Osteoblast (primary cell): ENCODE data around the gene CMSS1. TPM values are rescaled to one million over a fixed set of nuclear protein-coding genes. Genes with fewer than 3 reads are reported as not detected.

Source experiments
- DNase-seq: peaks from one replicate; pipeline ENCODE4 v3.0.0; 2011; ENCODE audit warnings: low spot score, mixed read lengths; ENCODE audit not compliant: insufficient read length; ENCODE audit errors: missing footprints
- H2AFZ ChIP-seq: 2 replicates; pipeline ENCODE4 v1.6.0; 2011; ENCODE audit warnings: mild to moderate bottlenecking, low read length
- H3K27ac ChIP-seq: 2 replicates; pipeline ENCODE4 v1.5.1; 2011; ENCODE audit warnings: mild to moderate bottlenecking, low read depth, low read length, moderate library complexity
- H3K27me3 ChIP-seq: 2 replicates; pipeline ENCODE4 v1.6.0; 2012; ENCODE audit warnings: mild to moderate bottlenecking, control low read depth, inconsistent platforms, low read length, moderate library complexity; ENCODE audit not compliant: insufficient read depth
- H3K36me3 ChIP-seq: 2 replicates; pipeline ENCODE4 v1.5.1; 2011; ENCODE audit warnings: mild to moderate bottlenecking, low read length, control low read depth, moderate library complexity; ENCODE audit not compliant: insufficient read depth
- H3K4me1 ChIP-seq: 2 replicates; pipeline ENCODE4 v1.5.1; 2011; ENCODE audit warnings: mild to moderate bottlenecking, low read length, control low read depth, moderate library complexity; ENCODE audit not compliant: insufficient read depth
- H3K4me2 ChIP-seq: 2 replicates; pipeline ENCODE4 v1.6.0; 2011; ENCODE audit warnings: mild to moderate bottlenecking, low read length; ENCODE audit not compliant: insufficient read depth
- H3K4me3 ChIP-seq: fragments of 200-600 bp; sonication (generic); 3 replicates; pipeline ENCODE4 v1.5.1; 2012; ENCODE audit warnings: mild to moderate bottlenecking, low read length, inconsistent platforms; ENCODE audit not compliant: insufficient read depth
- H3K79me2 ChIP-seq: 2 replicates; pipeline ENCODE4 v1.6.0; 2012; ENCODE audit warnings: mild to moderate bottlenecking, low read length, control low read depth, inconsistent platforms; ENCODE audit not compliant: insufficient read depth
- H3K9me3 ChIP-seq: 2 replicates; pipeline ENCODE4 v1.5.1; 2011; ENCODE audit warnings: low read depth, low read length, control low read depth
- H4K20me1 ChIP-seq: 2 replicates; pipeline ENCODE4 v1.6.0; 2012; ENCODE audit warnings: mild to moderate bottlenecking, low read length, control low read depth; ENCODE audit not compliant: insufficient read depth
- total RNA-seq: library from RNA; depleted of rRNA; stranded (reverse); fragments of >200 nt; gene quantifications from 2 replicates; pipeline ENCODE4 v1.2.3, GENCODE V29; 2012
- TF ChIP-seq, protein P1 (sequence below): IDR thresholded peaks from 2 replicates; pipeline ENCODE4 v1.5.1; 2011; ENCODE audit warnings: mild to moderate bottlenecking, low read depth, low read length, moderate library complexity; ENCODE audit errors: extremely low read depth

CMSS1 gene
- total RNA-seq, 1 donor = 15.9 TPM

DNA sequence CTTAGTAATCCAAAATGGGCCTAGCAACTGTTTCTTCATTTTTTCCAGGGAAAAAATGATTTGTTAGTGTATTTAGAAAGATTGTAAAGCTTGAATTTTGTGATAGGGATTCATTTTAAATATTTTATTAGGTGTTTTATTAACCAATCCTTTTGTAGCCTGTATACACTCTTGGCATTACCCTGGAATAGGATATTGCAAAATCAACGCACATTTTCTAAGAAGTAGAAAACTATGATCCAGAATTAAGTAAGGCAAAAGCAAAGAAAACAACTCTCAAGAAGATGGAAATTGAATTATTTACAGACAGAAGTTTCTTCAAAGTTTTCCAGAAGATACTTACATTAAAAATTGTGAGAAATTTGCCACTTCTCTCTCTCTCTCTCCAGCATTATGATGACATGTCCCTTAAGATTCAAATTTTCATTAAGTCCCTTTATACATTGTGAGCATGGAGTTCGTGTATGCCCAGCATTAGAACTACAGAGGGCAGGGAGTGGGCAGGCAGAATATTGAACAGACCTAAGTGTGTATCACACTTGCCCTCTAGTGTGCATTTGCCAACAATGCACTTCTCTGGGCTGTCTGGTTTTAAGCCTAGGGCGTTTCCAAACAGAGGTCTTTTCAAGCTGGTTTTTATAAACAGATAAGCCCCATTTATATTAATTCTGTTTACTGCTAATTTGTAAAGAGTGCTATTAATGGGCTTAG is 28.5 kb upstream of the CMSS1 start:
- Histone ChIP-seq H3K4me1 (peaks cover 11% of the 10 kb centered on the region), H3K36me3 (peaks cover 48% of the 10 kb centered on the region), H4K20me1 (no peaks in the 10 kb centered on the region), H3K27ac (peak overlapping the region; percentile 32), H3K9me3 (no peaks in the 10 kb centered on the region), H3K27me3 (no peaks in the 10 kb centered on the region), H3K4me3 (no peak overlapping the region), H2AFZ (no peak overlapping the region), H3K4me2 (no peak overlapping the region), H3K79me2 (no peaks in the 10 kb centered on the region)
- peak; percentile 59 for DNase-seq
- TF ChIP-seq, protein P1, sequence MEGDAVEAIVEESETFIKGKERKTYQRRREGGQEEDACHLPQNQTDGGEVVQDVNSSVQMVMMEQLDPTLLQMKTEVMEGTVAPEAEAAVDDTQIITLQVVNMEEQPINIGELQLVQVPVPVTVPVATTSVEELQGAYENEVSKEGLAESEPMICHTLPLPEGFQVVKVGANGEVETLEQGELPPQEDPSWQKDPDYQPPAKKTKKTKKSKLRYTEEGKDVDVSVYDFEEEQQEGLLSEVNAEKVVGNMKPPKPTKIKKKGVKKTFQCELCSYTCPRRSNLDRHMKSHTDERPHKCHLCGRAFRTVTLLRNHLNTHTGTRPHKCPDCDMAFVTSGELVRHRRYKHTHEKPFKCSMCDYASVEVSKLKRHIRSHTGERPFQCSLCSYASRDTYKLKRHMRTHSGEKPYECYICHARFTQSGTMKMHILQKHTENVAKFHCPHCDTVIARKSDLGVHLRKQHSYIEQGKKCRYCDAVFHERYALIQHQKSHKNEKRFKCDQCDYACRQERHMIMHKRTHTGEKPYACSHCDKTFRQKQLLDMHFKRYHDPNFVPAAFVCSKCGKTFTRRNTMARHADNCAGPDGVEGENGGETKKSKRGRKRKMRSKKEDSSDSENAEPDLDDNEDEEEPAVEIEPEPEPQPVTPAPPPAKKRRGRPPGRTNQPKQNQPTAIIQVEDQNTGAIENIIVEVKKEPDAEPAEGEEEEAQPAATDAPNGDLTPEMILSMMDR = peak; percentile 72

DNA sequence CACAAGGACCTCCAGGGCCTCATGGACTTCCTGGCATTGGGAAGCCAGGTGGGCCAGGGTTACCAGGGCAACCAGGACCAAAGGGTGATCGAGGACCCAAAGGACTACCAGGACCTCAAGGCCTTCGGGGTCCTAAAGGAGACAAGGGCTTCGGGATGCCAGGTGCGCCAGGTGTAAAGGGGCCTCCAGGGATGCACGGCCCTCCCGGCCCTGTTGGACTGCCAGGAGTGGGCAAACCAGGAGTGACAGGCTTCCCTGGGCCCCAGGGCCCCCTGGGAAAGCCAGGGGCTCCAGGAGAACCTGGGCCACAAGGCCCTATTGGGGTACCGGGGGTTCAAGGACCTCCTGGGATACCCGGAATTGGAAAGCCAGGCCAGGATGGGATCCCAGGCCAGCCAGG is 23.2 kb upstream of the CMSS1 start:
- no peak overlapping the region for H3K4me2 ChIP-seq
- H3K27ac ChIP-seq = no peak overlapping the region
- H3K27me3 ChIP-seq = no peaks in the 10 kb centered on the region
- no peak overlapping the region for H2AFZ ChIP-seq
- no peak overlapping the region for H3K4me3 ChIP-seq
- peaks cover 4% of the 10 kb centered on the region for H4K20me1 ChIP-seq
- H3K36me3 ChIP-seq = peaks cover 73% of the 10 kb centered on the region
- no peaks in the 10 kb centered on the region for H3K4me1 ChIP-seq
- TF ChIP-seq, protein P1 = no peak
- H3K79me2 ChIP-seq = no peaks in the 10 kb centered on the region
- no peaks in the 10 kb centered on the region for H3K9me3 ChIP-seq
- DNase-seq = no peak

DNA sequence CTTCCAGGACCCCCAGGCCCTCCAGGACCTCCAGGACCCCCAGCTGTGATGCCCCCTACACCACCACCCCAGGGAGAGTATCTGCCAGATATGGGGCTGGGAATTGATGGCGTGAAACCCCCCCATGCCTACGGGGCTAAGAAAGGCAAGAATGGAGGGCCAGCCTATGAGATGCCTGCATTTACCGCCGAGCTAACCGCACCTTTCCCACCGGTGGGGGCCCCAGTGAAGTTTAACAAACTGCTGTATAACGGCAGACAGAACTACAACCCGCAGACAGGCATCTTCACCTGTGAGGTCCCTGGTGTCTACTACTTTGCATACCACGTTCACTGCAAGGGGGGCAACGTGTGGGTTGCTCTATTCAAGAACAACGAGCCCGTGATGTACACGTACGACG is 22.1 kb upstream of the CMSS1 start:
- H3K79me2 ChIP-seq = no peaks in the 10 kb centered on the region
- no peak overlapping the region for H3K4me2 ChIP-seq
- no peaks in the 10 kb centered on the region for H3K4me1 ChIP-seq
- TF ChIP-seq, protein P1 = no peak
- H4K20me1 ChIP-seq = peaks cover 4% of the 10 kb centered on the region
- no peaks in the 10 kb centered on the region for H3K9me3 ChIP-seq
- no peak for DNase-seq
- no peak overlapping the region for H3K27ac ChIP-seq
- H2AFZ ChIP-seq = no peak overlapping the region
- H3K4me3 ChIP-seq = no peak overlapping the region
- H3K27me3 ChIP-seq = no peaks in the 10 kb centered on the region
- H3K36me3 ChIP-seq = peaks cover 64% of the 10 kb centered on the region

DNA sequence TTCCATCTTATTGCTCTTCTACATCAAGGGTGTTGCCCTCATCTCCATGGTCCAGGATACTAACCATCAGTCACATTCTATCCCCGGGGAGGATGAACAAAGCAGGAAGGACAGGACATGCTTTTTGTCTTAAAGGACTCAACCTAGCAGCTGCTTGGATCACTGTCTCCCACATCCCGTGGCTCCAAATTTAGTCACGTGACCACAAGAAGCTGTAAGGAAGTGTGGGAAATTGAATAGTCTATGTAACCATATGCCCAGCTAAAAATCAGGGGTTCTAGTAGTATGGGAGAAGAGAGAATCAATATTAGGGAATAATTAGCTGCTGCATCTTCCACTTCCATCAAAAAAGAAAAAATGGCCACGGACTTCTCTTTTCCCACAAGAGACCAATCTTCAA is 18.2 kb upstream of the CMSS1 start:
- Histone ChIP-seq H3K4me3 (no peak overlapping the region), H3K27me3 (no peaks in the 10 kb centered on the region), H3K9me3 (no peaks in the 10 kb centered on the region), H3K4me2 (no peak overlapping the region), H3K4me1 (no peaks in the 10 kb centered on the region), H4K20me1 (peaks cover 4% of the 10 kb centered on the region), H3K36me3 (peaks cover 34% of the 10 kb centered on the region), H3K79me2 (no peaks in the 10 kb centered on the region), H2AFZ (no peak overlapping the region), H3K27ac (no peak overlapping the region)
- TF ChIP-seq, protein P1 = no peak
- no peak for DNase-seq
